Right renal pelvis (tissue), 4 donors: ENCODE measurements around the gene LIM2. TPM values are rescaled to one million over a fixed set of nuclear protein-coding genes. Genes with fewer than 3 reads are reported as not detected.
A peak's percentile ranks its signal among the peaks of the same experiment; 100 is the strongest.
"Not testable (repeated sequence)": the region's sequence is repeated elsewhere in the genome, so short reads cannot be mapped to it uniquely, and the experiment has no call there.

Experiments
- DNase-seq, 4 donors: peaks; one replicate each; pipeline ENCODE4 v3.0.0-alpha.2; 2013; ENCODE audit warnings: low read depth in 4 of 4, low spot score in 3 of 4, missing footprints in 1 of 4
- polyA plus RNA-seq, 4 donors: library from polyadenylated mRNA; unstranded; fragments of 120-200 nt; gene quantifications; one replicate each; pipeline ENCODE4 v1.2.1, GENCODE V29; 2013; ENCODE audit not compliant: insufficient read length in 4 of 4

LIM2 gene
- polyA plus RNA-seq, 4 donors, result 0.24 to 0.47 (median 0.29) TPM

DNA sequence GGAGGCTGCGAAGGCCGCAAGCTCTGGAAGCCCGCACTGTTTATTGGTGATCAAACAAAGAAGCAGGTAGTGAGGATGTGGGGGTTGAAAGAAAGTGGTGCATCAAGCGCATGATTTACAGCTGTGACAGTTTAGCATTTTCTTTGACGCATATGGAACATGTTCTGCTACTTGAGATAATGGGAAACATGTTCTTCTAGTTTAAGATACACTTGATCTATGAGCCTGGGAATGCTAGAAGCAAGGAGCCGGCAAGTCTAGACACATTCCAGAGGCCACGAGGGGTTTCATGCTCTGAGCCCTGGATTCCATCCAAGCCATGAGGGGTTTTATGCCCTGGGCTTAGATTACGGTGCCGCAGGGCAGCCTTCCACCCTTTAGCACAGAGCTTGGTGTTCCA lies 9.7 kb upstream of the LIM2 start:
- DNase-seq, result not testable (repeated sequence)

DNA sequence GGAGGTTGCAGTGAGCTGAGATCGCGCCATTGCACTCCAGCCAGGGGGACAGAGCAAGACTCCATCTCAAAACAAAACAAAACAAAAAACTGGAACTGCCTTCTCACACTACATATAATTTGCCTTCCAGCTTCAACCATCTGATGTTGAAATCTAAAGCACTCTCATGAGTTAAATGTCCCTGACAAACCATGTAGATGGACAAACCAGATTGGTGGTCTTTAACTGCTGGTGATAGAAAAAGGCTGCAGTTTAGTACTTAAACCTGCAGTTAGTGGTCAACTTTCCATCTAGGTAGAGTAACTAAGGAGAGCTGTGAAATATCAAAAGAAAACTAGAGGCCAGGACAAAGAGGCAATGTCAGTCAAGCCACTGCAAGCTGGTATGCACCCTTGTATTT lies 8.4 kb upstream of the LIM2 start:
- DNase-seq, result no peak

DNA sequence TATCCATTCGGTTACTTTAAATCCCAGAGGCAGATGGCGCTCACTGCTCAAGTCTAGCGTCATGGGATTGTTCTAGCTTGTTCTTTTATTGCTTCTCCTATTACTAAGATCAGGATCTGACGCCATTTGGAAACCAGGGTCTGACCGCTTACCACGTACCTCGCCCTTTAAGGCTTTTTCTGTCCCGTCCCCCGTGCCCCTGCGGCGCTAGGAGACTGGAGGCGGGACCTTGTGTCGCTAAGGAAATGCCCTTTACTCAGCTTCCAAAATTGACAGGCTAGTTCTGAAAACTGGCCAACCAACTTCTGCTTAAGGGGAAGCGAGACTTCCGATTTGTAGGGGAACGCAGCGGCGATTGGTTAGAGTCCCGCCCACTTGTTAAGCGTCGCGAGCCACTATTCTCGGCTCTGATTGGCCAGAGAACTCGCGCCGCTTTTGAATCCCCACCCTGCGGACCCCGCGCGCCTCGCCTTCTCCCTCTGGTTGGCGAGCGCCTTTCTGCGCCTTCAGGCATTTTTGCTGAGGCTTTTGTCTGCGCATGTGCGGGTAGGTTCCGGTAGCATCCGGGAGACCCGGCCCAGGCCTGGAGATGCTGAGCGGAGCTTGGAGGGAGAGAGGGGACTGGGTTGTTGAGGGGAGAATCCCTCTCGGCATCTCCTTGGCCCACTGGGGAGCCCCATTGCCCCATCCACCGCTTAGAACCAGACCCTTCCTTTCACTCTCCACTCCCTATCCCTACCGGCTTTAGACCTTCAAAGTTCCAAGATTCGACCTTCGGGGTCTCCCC lies 6.5 kb upstream of the LIM2 start:
- DNase-seq, result peak; percentile 89 to 97 (median 96)

DNA sequence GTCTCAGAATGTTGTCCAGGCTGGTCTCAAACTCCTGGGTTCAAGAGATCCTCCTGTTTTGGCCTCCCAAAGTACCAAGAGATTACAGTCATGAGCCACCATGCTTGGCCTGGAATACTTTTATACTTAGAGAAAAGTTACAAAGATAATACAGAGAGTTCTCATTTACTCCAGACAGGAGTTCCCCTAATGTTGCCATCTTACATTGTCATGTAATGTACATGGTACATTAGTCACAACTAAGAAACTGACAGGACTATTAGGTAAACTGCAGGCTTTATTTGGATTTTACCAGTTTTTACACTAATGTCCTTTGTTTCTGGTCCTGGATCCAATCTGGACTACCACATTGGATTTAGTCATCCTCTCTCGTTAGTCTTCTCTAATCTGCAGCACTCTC lies 4.9 kb upstream of the LIM2 start:
- no peak for DNase-seq

DNA sequence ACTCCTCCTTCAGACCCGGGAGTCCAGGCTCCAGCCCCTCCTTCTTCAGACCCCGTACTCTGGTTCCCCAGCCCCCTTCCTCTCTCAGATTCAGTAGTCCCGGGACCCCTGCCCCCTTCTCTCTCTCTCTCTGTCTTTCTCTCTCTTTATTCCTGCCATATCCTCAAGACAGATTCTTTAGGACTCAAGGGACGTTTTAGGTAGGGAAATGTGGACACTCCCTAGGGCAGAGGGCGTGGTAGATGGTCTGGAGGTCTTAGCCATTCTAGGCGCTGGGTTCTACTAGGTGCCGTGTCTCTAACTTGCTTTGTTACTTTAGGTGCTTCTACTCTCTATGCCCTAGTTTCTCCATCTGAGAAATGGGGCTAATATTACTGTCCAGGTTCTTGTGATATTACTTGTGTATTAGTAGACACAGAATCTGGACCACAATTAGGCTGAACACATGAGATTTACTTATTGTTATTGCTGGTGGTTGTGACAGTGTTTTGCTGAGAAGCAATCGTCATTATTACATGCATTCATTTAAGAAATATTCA lies 3.4 kb upstream of the LIM2 start:
- DNase-seq, result no peak

DNA sequence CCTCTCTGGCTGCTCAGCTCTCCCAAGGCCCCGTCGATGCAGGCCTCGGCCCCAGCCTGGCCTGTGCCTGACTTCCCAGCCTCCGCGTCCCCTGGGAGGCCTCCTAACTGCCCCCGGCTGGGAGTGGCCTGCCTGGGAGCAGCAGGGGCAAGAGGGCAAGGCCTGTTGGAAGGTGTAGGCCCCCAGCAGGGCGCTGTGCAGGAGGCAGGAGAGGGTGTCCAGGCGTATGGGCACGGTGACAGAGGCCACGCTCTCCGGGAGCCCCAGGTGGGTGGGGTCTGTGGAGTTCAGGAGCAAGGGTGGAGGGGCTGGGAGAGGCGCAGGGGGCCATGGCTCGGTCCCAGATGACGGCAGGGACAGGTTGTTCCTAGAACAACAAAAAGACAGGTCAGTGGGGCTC lies 1.4 kb upstream of the LIM2 start:
- no peak for DNase-seq

DNA sequence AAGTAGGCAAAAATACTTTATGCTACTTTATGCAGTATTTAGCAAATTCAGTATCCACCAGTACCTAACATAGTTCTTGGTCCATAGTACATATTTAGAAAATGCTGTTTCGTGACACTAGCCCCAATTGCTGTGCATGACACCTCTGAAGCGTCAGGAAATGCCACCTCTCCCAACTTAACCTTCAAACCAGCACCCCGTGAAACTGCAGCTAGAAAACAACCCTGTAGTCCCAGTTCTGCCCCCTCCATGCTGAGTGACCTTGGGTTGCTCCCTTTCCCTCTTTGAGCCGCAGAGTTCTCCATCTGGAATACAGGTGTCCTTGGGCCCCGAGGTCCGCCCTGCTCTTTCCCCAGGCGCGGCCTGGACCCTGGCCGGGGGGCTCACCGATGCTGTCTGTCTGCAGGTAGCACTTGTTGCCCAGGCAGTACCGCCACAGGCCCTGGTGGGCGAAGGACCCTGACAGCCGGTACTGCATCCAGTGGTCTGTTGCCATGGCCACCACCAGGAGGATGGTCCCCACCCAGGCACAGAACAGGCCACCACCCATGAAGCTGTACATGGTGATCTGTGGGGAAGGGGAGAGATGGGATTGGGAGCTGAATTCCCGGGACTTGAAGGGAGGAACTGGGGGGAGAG lies 773 bp downstream of the LIM2 start:
- no peak for DNase-seq

DNA sequence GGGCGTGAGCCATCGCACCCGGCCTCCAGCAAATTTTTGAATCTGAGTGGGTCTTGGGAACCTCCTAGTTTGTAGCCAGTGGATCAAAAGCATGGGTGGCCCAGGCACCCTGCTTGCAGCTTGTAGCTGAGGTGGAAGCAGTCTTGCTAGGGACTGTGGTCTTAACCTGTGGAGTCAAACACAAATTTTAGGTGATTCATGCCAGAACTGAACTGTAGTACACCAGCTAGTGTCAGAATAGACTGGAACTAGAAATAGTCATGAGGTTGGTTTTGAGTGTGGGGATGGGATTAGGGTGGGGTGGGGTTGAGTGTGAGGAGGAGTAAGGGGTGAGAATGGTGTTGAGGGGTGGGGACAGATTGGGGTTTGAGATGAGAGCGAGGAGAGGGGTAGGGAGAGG lies 5.8 kb downstream of the LIM2 start:
- DNase-seq, result no peak

DNA sequence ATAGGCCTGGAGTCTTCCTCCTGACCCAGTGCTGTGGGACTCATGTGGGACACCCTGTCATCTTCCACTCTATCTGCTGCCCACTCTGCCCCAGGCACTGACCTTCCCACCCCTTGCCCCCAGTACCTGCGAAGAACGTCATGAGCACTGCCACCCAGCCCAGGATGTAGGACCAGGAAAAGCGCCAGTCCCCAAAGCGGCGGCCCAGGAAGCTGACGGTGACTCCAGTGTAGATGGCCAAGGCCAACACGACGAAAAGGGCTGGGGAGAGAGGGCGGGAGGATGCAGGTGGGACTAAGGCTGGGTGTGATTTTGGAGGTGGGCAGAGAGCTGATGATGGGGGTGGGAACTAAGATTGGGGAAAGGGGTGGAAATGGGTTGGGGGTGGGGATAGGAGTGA lies 7.4 kb downstream of the LIM2 start:
- no peak for DNase-seq

DNA sequence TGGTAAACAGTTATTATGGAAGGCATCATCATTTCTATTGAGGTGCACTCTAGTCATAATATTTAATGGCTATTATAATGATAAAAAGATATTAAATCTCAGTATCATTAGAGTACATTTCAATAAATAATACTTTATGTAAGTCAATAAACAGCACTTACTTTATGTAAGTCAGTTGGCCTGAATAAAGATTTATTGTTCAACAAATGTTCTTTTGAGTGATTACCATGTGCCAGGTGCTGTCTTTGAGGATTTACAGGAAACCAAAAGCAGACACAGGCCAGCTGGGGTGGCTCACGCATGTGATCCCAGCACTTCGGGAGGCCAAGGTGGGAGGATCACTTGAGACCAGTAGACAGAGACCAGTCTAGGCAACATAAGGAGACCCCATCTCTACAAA lies 10.4 kb downstream of the LIM2 start:
- DNase-seq, result no peak

DNA sequence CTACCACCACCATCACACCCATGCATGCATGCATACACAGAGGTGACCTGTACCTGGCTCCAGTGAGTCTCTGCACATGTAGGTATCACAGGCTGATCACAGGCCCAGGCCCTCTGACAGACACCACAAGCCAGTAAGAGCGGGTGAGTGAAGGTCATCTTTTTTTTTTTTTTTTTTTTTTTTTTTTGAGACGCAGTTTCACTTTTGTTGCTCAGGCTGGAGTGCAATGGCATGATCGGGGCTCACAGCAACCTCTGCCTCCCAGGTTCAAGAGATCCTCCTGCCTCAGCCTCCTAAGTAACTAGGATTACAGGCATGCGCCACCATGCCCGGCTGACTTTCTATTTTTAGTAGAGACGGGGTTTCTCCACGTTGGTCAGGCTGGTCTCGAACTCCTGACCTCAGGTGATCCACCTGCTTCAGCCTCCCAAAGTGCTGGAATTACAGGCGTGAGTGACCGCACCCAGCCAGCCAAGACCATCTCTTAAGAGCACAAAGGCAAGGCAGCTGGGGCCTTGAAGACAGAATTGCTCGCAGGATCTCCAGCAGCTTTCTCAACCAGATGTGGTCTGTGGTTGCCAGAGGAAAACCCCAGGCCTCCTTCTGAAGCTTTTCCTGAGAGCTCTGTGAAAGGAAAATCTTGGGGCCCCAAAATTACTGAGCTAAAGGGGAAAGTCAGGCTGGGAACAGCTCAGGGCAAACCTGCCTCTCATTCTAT lies 12.1 kb downstream of the LIM2 start:
- no peak for DNase-seq

DNA sequence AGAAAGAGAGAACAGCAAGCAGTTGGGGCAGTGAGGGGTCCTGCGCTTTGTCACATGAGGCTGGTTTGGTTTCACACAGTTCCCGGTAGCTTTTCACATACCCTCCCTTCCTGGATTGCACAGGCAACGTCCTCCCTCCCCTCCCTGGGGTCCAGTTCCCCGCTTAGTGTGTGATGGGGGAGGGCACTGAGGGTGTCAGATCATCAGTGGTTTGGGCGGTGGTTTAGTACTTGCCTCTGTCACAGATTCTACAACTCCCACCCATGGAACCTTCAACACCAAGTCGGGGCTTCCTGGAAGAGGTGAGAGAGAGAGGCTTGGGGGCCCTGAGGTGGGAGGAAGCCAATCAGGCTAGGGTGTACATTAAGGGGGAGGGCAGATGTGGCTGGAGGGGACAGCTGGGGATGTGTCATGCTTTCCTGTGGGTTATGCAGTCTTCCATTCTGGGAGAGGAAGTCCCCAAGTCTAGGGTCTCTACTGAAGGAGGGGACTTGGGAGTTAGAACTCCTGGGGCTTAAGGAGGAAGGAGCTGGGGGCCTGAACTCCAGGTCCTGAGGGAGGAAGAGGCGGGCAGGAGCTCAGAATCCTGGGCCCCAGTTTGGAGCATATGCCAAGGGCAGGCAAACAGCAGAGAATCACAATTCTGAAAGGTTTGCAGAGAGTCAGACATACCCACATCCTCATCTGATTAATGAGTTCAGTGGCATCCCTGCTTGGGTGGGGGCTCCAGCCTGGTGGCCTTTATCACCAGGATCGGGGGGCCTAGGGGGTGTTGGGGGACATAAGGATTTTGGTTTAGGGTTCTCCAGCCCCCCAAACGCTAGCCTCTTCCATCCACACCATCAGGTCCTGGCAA lies 14.9 kb downstream of the LIM2 start, which contains the start of gene NKG7:
Gene NKG7 (minus strand): TSS at position 6 of the 856 bp plus-strand sequence. CDS start 119 bp downstream, outside the sequence.
- no peak for DNase-seq

DNA sequence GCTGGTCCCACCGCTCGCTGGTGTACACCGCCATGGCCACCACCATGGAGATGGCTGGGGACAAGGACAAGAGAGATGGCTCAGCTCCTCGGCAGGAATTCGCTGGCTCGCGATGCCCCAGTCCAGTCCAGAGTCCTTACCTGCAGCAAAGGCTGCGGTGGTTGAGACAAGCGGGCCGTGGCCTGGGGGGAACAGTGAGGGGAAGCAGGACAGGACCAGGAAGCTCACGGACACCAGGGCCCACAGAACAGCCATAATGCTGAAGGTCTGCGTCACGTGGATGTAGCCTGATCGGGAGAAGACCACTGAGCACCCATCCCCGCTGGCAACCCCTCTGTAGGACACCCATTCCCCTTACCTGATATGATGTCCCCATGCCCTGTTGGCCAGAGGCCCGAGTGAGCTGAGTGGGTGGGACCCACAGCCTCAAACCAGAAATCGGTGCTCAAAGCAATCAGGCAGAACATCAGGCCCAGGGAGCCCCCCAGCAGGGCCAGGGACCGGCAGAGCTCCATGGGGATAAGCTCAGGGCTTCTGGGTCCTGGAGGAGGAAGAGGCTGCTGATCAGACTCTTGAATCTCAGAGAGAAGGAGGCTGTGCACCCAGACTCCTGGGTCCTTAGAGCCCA lies 15.6 kb downstream of the LIM2 start:
- no peak for DNase-seq

DNA sequence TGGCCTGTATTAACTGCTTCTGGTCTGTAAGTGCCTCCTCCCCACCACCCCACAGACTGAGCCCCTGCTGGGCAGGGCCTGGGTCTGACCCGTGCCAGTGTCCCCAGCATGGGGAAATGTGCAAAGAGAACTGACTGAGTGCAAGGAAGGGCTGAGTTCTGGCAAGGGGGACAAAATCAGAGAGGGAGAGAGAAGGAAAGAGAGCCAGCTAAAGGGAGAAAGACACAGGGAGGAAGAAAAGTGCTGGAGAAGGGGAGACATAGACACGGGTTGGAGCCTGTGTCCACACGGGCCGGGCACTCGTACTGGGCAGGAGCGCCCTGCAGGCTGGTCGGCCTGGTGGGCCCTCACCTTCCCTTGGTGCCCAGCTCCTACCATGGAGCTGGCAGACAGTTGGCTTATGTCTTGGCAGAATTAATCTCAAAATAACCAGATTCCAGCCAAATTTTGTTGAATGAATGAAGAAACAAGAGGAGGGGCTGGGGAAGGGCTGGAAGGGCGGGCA lies 16.5 kb downstream of the LIM2 start:
- DNase-seq, result no peak

DNA sequence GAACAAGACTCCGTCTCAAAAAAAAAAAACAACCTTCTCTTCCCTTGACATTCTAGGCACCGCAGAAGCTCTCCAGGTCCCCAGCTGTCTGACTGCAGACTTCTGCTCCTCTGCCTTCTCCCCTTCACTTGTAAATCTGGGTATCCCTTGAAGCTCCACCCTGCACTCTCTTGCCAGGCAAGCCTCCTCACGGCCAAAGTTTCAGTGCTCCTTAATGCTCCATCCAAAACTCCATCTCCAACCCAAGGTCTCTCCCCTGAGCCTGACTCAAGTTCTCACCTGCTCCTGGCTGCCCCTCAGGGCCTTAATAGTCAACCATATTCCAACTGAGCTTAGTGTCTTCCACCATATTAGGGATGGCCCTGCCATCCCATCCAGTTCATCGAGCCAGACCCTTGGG lies 17.5 kb downstream of the LIM2 start:
- DNase-seq, result no peak

DNA sequence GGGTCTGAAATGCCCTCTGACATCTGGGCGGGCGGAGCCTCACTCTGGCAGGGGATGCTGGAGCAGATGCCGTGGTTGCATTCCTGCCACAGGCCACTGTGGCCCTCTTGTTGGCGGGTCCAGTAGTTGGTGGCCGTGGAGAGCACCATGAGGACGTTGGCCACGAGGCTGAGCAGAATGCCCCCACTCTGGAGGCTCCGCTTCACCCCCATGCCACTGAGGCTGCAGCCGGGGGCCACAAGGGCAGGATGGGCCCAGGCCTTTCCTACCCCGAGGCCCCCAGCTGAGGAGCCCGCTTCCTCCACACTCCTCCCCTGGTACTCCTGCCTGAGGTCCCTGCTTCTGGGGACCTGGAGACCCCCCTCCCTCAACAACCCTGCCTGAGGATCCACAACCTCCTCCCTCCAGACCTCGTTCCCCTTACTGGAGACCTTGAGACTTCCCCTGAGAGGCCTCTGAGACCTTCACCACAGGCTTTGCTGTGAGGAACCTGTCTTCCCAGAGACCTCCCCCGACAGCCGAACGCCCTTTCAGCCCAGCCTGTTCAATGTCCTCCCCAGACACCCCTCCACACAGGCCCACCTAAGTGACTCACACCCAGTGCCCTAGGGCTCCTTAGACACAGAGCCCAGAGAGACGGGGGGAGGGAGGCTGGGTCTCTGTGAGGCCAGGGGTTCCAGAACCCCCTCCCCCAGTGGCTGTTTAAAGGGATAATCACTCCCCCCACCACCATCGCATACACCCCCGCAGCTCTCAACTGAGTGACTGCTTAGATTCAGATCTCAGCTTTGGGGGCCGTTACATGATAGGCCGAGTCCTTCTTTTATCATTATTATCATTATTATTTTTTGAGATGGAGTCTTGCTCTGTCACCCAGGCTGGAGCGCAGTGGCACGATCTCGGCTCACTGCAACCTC lies 19.1 kb downstream of the LIM2 start, which contains the start of gene CLDND2:
Gene CLDND2 (minus strand): TSS at position 638 of the 917 bp plus-strand sequence. CDS start 426 bp downstream, at position 212.
- no peak for DNase-seq

DNA sequence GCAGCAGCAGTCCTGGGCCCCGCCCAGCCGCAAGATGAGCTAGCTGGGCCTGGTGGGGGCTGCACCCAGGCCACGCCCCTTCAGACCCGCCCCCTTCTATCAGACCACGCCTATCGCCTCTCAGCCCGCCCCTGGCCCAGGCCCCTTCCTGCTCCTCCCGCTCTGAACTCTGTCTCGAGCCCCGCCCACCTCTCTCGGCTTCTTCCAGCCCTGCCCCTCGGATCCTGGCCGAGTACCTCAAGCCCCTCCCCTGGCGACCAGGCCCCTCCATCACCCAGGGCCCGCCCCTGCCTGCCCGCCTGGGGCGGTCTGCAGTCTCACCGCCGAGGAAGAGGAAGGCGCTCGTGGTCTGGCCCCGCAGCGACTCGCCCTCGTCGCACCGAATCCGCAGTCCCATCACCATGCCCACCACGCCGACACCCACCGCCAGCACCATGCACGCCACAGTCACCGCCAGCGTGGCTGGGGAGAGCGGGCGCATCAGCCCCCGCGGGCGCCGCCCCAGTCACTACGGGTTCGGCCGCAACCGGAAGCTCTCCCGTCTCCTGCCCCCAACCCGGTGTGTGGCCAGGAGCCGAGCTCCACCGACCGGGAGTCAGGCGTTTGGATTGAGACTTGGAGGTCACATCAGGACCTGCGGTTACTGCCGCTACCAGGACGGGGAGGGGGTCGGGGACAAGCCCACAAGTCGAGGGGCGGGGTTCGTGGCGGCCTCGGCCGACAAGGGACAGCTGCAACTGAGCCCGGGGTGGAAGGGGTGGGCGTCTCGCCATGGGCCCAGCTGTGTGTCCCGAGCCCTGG lies 20.0 kb downstream of the LIM2 start:
- peak; percentile 95 to 97 (median 96) for DNase-seq

DNA sequence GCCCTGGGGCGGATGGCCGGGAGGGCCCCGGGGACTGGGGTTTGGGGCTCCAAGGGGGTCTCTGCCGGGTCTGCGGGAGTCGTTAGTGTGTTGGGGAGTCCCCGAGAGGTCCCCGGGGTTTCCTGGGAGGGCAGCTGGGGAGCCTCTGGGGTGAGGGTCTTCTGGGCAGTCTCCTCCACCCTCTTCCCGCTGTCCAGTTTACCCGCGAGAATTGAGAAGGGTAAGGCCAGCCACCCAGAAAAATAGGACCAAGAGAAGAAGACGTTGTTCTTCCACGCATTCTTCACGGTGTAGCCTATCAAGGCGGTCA lies 20.6 kb downstream of the LIM2 start:
- DNase-seq, result no peak
